ENCODE data around the gene FCN2.

GRCh38 chr9:134908524-134909309, 28.1 kb downstream of the FCN2 start:
- TF ChIP-seq CTCF (IDR thresholded peaks at IDR 0.05 in 8 of 11, conservative IDR thresholded peaks at IDR 0.05 in 3 of 11) (no peak), POLR2A (IDR thresholded peaks at IDR 0.05) (no peak), POLR2AphosphoS5 (IDR thresholded peaks at IDR 0.05) (no peak)
